ENCODE results near the gene ZNF581.
A peak's percentile ranks its signal among the peaks of the same experiment; 100 is the strongest.

Gene ZNF581

GRCh38 chr19:55643003-55643886 lies at the start of gene ZNF581:
ZNF581 (plus strand) TSS chr19:55643649; CDS start chr19:55644572, 923 bp downstream.
- peak; percentile 64 to 66 for DNase-seq

- no peak for DNase-seq
Observed at GRCh38 chr19:55594996-55595545, 48.4 kb upstream of the ZNF581 start.

- DNase-seq, result no peak
Observed at GRCh38 chr19:55596304-55596703, 47.1 kb upstream of the ZNF581 start.

- DNase-seq, result no peak
Observed at GRCh38 chr19:55597501-55597921, 45.9 kb upstream of the ZNF581 start.

- no peak for DNase-seq
Observed at GRCh38 chr19:55598034-55598433, 45.4 kb upstream of the ZNF581 start.

- DNase-seq, result peak; percentile 85 to 88
Observed at GRCh38 chr19:55598719-55599467, 44.6 kb upstream of the ZNF581 start.

GRCh38 chr19:55599468-55599841 lies 44.0 kb upstream of the ZNF581 start, which contains the start of gene FIZ1:
FIZ1 (minus strand) TSS chr19:55599517; CDS start chr19:55597865, 1,652 bp downstream.
- DNase-seq, result peak; percentile 98 to 99

GRCh38 chr19:55599842-55600661 lies 43.4 kb upstream of the ZNF581 start, which contains the start of gene ZNF524:
ZNF524 (plus strand) TSS chr19:55600288; CDS start chr19:55602113, 1,825 bp downstream.
- peak; percentile 93 to 98 for DNase-seq

- DNase-seq, result no peak
Observed at GRCh38 chr19:55600662-55601028, 42.8 kb upstream of the ZNF581 start.

GRCh38 chr19:55601084-55601483 lies 42.4 kb upstream of the ZNF581 start:
- DNase-seq, result no peak

- DNase-seq, result no peak
Observed at GRCh38 chr19:55602104-55603001, 41.1 kb upstream of the ZNF581 start.

GRCh38 chr19:55603115-55603514 lies 40.3 kb upstream of the ZNF581 start:
- DNase-seq, result no peak

- no peak for DNase-seq
Observed at GRCh38 chr19:55603581-55604292, 39.7 kb upstream of the ZNF581 start.

- DNase-seq, result peak; percentile 86 to 94
Observed at GRCh38 chr19:55605207-55605636, 38.2 kb upstream of the ZNF581 start.

GRCh38 chr19:55605637-55606470 lies 37.6 kb upstream of the ZNF581 start, which contains the start of gene ZNF865:
ZNF865 (plus strand) TSS chr19:55605647; CDS start chr19:55613619, 7,972 bp downstream.
- DNase-seq, result peak; percentile 41 to 69

GRCh38 chr19:55606471-55606787 lies 37.0 kb upstream of the ZNF581 start:
- DNase-seq, result no peak

GRCh38 chr19:55606817-55607216 lies 36.6 kb upstream of the ZNF581 start:
- DNase-seq, result no peak

GRCh38 chr19:55609326-55609725 lies 34.1 kb upstream of the ZNF581 start:
- DNase-seq, result no peak

GRCh38 chr19:55611300-55611982 lies 32.0 kb upstream of the ZNF581 start:
- DNase-seq, result no peak

Data from hippocampal formation (tissue), 2 donors.